Activated T-cell treated with anti-CD3 and anti-CD28 coated beads for 48 hours (primary cell): ENCODE measurements around the gene SLC7A4.

Experiments used
- DNase-seq: peaks from one replicate; pipeline ENCODE4 v3.0.0-alpha.2; 2020; ENCODE audit warnings: low read depth

Gene SLC7A4

DNA sequence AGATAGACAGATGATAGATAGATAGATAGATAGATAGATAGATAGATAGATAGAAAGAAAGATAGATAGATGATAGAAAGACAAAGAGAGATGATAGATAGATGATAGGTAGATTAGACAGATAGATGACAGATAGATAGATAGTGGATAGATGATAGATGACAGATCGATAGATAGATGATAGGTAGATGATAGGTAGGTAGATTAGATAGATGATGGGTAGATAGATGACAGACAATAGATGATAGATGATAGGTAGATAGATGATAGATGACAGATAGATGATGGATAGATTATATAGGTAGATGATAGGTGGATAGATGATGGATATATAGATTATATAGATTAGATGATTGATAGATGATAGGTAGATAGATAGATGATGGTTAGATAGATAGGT, 46.0 kb downstream of the SLC7A4 start:
- DNase-seq, result no peak

- no peak for DNase-seq
Measured at GRCh38 chr22:20985720-20986119, 46.6 kb downstream of the SLC7A4 start.

GRCh38 chr22:20983081-20983771, 49.1 kb downstream of the SLC7A4 start:
- DNase-seq, result no peak

GRCh38 chr22:20982563-20982882, 49.8 kb downstream of the SLC7A4 start:
- DNase-seq, result no peak

GRCh38 chr22:20981787-20982562, 50.4 kb downstream of the SLC7A4 start, which contains the start of gene LZTR1:
Gene LZTR1, plus strand, starts transcription at chr22:20982297. Its CDS starts 75 bp downstream, at chr22:20982372.
- DNase-seq, result peak; percentile 76

DNA sequence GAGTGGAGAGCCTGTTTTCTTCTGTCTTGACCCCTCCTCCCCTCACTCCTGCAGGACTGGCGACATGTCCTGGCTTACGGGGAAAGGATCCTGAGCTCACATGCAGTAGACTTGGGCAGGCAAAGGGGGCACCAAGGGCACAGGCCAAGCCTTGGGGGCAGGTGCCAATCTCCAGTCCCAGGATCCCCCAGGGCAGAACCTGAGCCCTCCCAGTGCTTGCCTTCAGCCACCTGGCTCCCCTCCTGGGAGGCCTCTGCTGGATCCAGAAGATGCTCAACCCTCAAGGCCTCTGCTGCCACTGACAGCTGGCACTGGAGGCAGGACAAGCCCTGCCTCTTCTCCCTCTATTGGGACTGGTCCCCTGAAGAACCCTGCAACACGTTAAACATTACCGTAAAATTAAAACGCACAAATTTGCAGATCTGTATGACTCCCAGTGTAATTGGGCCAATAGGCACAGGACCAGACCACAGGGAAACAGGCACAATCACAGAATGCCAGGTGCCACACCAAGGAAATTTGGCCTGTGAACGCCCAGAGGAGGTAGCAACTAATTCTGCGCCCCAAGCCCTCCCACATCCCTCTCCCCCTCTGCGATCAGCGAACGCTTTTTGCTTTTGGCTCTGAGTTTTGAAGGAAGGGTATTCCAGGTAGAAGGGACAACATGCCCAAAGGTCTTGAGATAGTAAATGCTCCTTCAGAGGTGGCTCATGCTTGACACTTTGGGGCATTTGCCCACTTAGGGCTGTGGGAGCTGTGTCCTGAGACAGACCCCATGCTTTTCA, 51.2 kb downstream of the SLC7A4 start:
- no peak for DNase-seq

DNA sequence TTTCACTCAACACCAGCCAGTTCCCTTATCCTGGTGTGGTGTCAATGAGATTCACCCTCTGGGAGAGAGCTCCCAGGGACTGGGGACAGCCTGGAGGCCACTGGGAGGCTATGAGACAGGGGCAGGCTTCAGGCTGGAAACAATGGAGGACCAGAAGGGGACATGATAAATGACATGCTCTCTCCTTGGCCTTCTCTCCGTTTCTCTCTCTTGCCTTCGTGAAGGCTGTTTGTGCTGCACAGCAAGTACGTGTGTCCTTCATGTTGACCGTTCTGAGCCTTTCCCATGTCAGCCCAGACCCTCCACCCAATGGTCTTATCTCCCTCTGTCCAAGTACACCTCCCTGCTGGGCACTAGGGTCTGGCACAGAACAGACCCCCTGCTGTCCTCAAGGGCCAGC, 51.8 kb downstream of the SLC7A4 start:
- DNase-seq, result no peak

- no peak for DNase-seq
Measured at GRCh38 chr22:20979940-20980453, 52.4 kb downstream of the SLC7A4 start.

GRCh38 chr22:20979243-20979809, 53.0 kb downstream of the SLC7A4 start:
- DNase-seq, result peak; percentile 60
